ENCODE results near the gene DUXA. TPM values are rescaled to one million over a fixed set of nuclear protein-coding genes. Genes with fewer than 3 reads are reported as not detected.

DUXA gene
- total and polyA plus RNA-seq, 2 donors (not counting 3 experiments of a cell fraction or from before 2014, with no cell fraction given): not detected

DNA sequence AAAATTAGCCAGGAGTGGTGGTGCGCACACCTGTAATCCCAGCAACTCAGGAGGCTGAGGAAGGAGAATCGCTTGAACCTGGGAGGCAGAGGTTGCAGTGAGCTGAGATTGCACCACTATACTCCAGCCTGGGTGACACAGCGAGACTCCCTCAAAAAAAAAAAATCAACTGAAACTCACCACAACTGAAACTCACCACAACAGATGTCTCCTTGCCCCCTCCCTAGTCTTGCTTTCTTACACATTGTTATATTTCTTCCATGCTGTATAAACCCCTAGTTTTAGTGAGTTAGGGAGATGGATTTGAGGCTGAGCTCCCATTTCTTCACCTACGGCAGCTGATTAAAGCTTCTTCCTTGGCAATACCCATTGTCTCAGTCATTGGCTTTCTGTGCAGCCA lies 25.6 kb downstream of the DUXA start:
- H3K27me3 ChIP-seq (ENCODE audit: control insufficient read depth in 2 of 2, insufficient read depth in 2 of 2, low read length in 2 of 2): no peaks in the 10 kb centered on the region
- H3K4me1 ChIP-seq (ENCODE audit: control insufficient read depth, extremely low read depth, insufficient read depth, low read length): no peaks in the 10 kb centered on the region
- no peaks in the 10 kb centered on the region for H3K9me1 ChIP-seq (replicated peaks; ENCODE audit: control insufficient read depth, extremely low read depth, insufficient read depth, low read length)
- H2AFZ ChIP-seq (ENCODE audit: low read depth, low read length): no peak overlapping the region
- H3K9me3 ChIP-seq (replicated peaks; ENCODE audit: control insufficient read depth, insufficient read depth, low read length): peaks cover 2% of the 10 kb centered on the region
- no peak overlapping the region for H3K4me2 ChIP-seq (ENCODE audit: insufficient read depth, low read length)
- FAIRE-seq (no peak), DNase-seq (ENCODE audit: low read depth, low spot score) (no peak)
- H3K79me2 ChIP-seq (ENCODE audit: control insufficient read depth, insufficient read depth, low read length): no peaks in the 10 kb centered on the region
- no TSS peak for BruUV-seq (replicated peaks)
- no peak overlapping the region for H3K27ac ChIP-seq (ENCODE audit: insufficient read depth, low read depth, low read length)
- intact Hi-C loops (cut with micrococcal nuclease) (no loop called here), dilution Hi-C loops (cut with MboI; ENCODE audit: extremely low pct_ligation_motif_present, low sequenced_read_pairs) (no loop called here)
- H4K20me1 ChIP-seq (replicated peaks; ENCODE audit: control insufficient read depth, extremely low read depth, insufficient read depth, low read length): no peaks in the 10 kb centered on the region
- H3K4me3 ChIP-seq (replicated peaks in 1 of 3; ENCODE audit: insufficient read depth in 1 of 3, low read depth in 1 of 3, low read length in 3 of 3): no peak overlapping the region
- CTCF ChIA-PET: interaction anchor here (0.7 kb wide), 1 partner anchor 18 kb away, joined by 3 read pairs; no protein-coding TSS in a partner anchor
- TF ChIP-seq GATA2 (IDR thresholded peaks at IDR 0.05; ENCODE audit: insufficient read depth, insufficient read length, low read depth, low read length): no peak
- no peak for TF ChIP-seq EZH2 (IDR thresholded peaks at IDR 0.05; ENCODE audit: borderline replicate concordance, low read depth, low read length, severe bottlenecking)
- TF ChIP-seq FOS (IDR thresholded peaks at IDR 0.05; ENCODE audit: borderline replicate concordance, insufficient read depth, low read length): no peak
- no peak for TF ChIP-seq POLR2AphosphoS5 (IDR thresholded peaks at IDR 0.05; ENCODE audit: insufficient read depth, low read depth, low read length)
- no peak for TF ChIP-seq MYC (IDR thresholded peaks at IDR 0.05; ENCODE audit: low read depth, low read length)
- TF ChIP-seq JUN (IDR thresholded peaks at IDR 0.05; ENCODE audit: borderline replicate concordance, insufficient read depth, insufficient read length, low read depth): no peak
- TF ChIP-seq, protein P1, sequence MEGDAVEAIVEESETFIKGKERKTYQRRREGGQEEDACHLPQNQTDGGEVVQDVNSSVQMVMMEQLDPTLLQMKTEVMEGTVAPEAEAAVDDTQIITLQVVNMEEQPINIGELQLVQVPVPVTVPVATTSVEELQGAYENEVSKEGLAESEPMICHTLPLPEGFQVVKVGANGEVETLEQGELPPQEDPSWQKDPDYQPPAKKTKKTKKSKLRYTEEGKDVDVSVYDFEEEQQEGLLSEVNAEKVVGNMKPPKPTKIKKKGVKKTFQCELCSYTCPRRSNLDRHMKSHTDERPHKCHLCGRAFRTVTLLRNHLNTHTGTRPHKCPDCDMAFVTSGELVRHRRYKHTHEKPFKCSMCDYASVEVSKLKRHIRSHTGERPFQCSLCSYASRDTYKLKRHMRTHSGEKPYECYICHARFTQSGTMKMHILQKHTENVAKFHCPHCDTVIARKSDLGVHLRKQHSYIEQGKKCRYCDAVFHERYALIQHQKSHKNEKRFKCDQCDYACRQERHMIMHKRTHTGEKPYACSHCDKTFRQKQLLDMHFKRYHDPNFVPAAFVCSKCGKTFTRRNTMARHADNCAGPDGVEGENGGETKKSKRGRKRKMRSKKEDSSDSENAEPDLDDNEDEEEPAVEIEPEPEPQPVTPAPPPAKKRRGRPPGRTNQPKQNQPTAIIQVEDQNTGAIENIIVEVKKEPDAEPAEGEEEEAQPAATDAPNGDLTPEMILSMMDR (IDR thresholded peaks at IDR 0.05; ENCODE audit: extremely low read depth in 1 of 2, insufficient read depth in 1 of 2, low read depth in 1 of 2, low read length in 2 of 2): no peak
- TF ChIP-seq, protein P2, sequence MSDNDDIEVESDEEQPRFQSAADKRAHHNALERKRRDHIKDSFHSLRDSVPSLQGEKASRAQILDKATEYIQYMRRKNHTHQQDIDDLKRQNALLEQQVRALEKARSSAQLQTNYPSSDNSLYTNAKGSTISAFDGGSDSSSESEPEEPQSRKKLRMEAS (IDR thresholded peaks at IDR 0.05; ENCODE audit: insufficient read depth, insufficient read length): no peak
- no peak for TF ChIP-seq POLR2A (IDR thresholded peaks at IDR 0.05; ENCODE audit: low read depth, low read length)
- no peak overlapping the region for H3K9ac ChIP-seq (replicated peaks; ENCODE audit: extremely low read depth, insufficient read depth, low read length)
- H3K36me3 ChIP-seq (ENCODE audit: control insufficient read depth in 2 of 2, extremely low read depth in 1 of 2, insufficient read depth in 2 of 2, low read length in 2 of 2): no peaks in the 10 kb centered on the region
- POLR2A ChIA-PET: no interaction called here
